H1 (cell line): ENCODE measurements around the gene BARHL1. TPM values are rescaled to one million over a fixed set of nuclear protein-coding genes. Genes with fewer than 3 reads are reported as not detected.

Source experiments
- CTCF ChIA-PET: fragments of 300-600 bp; sonication (Branson Sonifier 250); formaldehyde crosslinking; loops from one replicate; lab custom pipeline; 2021; ENCODE audit not compliant: partially characterized antibody; lab: Charles Lee
- POLR2A ChIA-PET: fragments of 300-600 bp; sonication (Branson Sonifier 250); formaldehyde crosslinking; loops from one replicate; lab custom pipeline; 2021; ENCODE audit warnings: inconsistent platforms; ENCODE audit not compliant: partially characterized antibody; lab: Charles Lee
- DNase-seq, 2 experiments: peaks; one replicate each; pipeline versions ENCODE4 v3.0.0 to v3.0.0-alpha.2; 2010 to 2022; ENCODE audit warnings: low spot score in 2 of 2, low read depth in 1 of 2, mixed read lengths in 1 of 2
- FAIRE-seq: peaks from 2 replicates; lab custom pipeline; 2011; peaks lifted over from hg19 to GRCh38; lab: Jason Lieb, UNC
- H2AFZ ChIP-seq: 2 replicates; pipeline ENCODE4 v1.8.1; 2012; ENCODE audit warnings: low read length, inconsistent platforms
- H2AK5ac ChIP-seq: 2 replicates; pipeline ENCODE4 v1.6.1; 2013; ENCODE audit warnings: low read depth, low read length
- H2BK120ac ChIP-seq: replicated peaks from 2 replicates; pipeline ENCODE3; 2013; ENCODE audit warnings: low read depth, low read length, inconsistent platforms
- H2BK12ac ChIP-seq: 2 replicates; pipeline ENCODE4 v1.6.1; 2013; ENCODE audit warnings: low read depth, low read length
- H2BK15ac ChIP-seq: 2 replicates; pipeline ENCODE4 v1.6.1; 2013; ENCODE audit warnings: low read length
- H2BK20ac ChIP-seq: 2 replicates; pipeline ENCODE4 v1.6.1; 2013; ENCODE audit warnings: low read length
- H2BK5ac ChIP-seq: 2 replicates; pipeline ENCODE4 v1.6.1; 2013; ENCODE audit warnings: low read depth, low read length
- H3K14ac ChIP-seq: 2 replicates; pipeline ENCODE4 v1.6.1; 2013; ENCODE audit warnings: inconsistent platforms; ENCODE audit not compliant: insufficient read length
- H3K18ac ChIP-seq: 2 replicates; pipeline ENCODE4 v1.6.1; 2013; ENCODE audit warnings: low read length; ENCODE audit errors: extremely low read depth
- H3K23ac ChIP-seq: 2 replicates; pipeline ENCODE4 v1.6.1; 2013; ENCODE audit warnings: inconsistent platforms; ENCODE audit not compliant: insufficient read length
- H3K23me2 ChIP-seq: 2 replicates; pipeline ENCODE4 v1.6.1; 2013; ENCODE audit warnings: low read depth, low read length
- H3K27ac ChIP-seq: 2 replicates; pipeline ENCODE4 v1.6.1; 2011; ENCODE audit warnings: low read depth, low read length, inconsistent platforms
- H3K27me3 ChIP-seq, 4 experiments: replicated peaks in 1 of 4; 1 replicate in 1 of 4; 2 replicates in 3 of 4; pipeline versions ENCODE4 v1.6.1 to v1.8.1; 2011 to 2013; ENCODE audit warnings: low read length in 3 of 4, mild to moderate bottlenecking in 3 of 4, inconsistent platforms in 2 of 4, mixed read lengths in 2 of 4, moderate library complexity in 1 of 4; ENCODE audit not compliant: control insufficient read depth in 3 of 4, insufficient read depth in 3 of 4; ENCODE audit errors: extremely low read depth in 1 of 4
- H3K36me3 ChIP-seq, 4 experiments: 2 replicates each; pipeline versions ENCODE4 v1.6.1 to v1.8.1; 2011 to 2013; ENCODE audit warnings: mild to moderate bottlenecking in 4 of 4, low read length in 3 of 4, moderate library complexity in 2 of 4, control low read depth in 1 of 4, inconsistent platforms in 1 of 4; ENCODE audit not compliant: insufficient read depth in 4 of 4, control insufficient read depth in 2 of 4
- H3K4ac ChIP-seq: replicated peaks from 2 replicates; pipeline ENCODE3; 2013; ENCODE audit warnings: low read length, low read depth, mixed read lengths, inconsistent platforms; ENCODE audit not compliant: insufficient read length
- H3K4me1 ChIP-seq, 4 experiments: replicated peaks in 1 of 4; 1 replicate in 1 of 4; 2 replicates in 3 of 4; pipeline versions ENCODE4 v1.6.1 to v1.8.1; 2011 to 2013; ENCODE audit warnings: low read length in 3 of 4, inconsistent platforms in 2 of 4, mixed read lengths in 1 of 4; ENCODE audit not compliant: insufficient read depth in 4 of 4, control insufficient read depth in 3 of 4
- H3K4me2 ChIP-seq, 2 experiments: 2 replicates each; pipeline versions ENCODE4 v1.6.1 to v1.8.1; 2011 to 2013; ENCODE audit warnings: low read depth in 2 of 2, low read length in 2 of 2, control low read depth in 1 of 2, inconsistent platforms in 1 of 2, mild to moderate bottlenecking in 1 of 2; ENCODE audit not compliant: insufficient read depth in 1 of 2
- H3K4me3 ChIP-seq, 4 experiments: fragments of 200-600, 300-600 bp in 1 of 4; sonication (generic), shearing (Covaris generic), sonication (Bioruptor Twin) in 1 of 4; 2 replicates each; pipeline versions ENCODE4 v1.5.1 to v1.8.1; 2011 to 2016; ENCODE audit warnings: low read length in 4 of 4, low read depth in 3 of 4, control low read depth in 2 of 4, inconsistent platforms in 2 of 4, mild to moderate bottlenecking in 2 of 4, mixed read lengths in 1 of 4, moderate library complexity in 1 of 4; ENCODE audit not compliant: insufficient read depth in 2 of 4; ENCODE audit errors: extremely low read depth in 1 of 4
- H3K56ac ChIP-seq: replicated peaks from 2 replicates; pipeline ENCODE3; 2013; ENCODE audit warnings: low read depth, mild to moderate bottlenecking, mixed read lengths, low read length, inconsistent platforms; ENCODE audit not compliant: insufficient read length
- H3K79me1 ChIP-seq: 2 replicates; pipeline ENCODE4 v1.6.1; 2013; ENCODE audit warnings: low read depth, low read length, control low read depth
- H3K79me2 ChIP-seq, 2 experiments: 2 replicates each; pipeline versions ENCODE4 v1.6.1 to v1.8.1; 2012 to 2013; ENCODE audit warnings: low read length in 2 of 2, mild to moderate bottlenecking in 2 of 2, inconsistent platforms in 1 of 2; ENCODE audit not compliant: insufficient read depth in 2 of 2, control insufficient read depth in 1 of 2
- H3K9ac ChIP-seq, 4 experiments: replicated peaks in 1 of 4; 1 replicate in 1 of 4; 2 replicates in 3 of 4; pipeline versions ENCODE4 v1.6.1 to v1.8.1; 2011 to 2013; ENCODE audit warnings: low read depth in 3 of 4, low read length in 3 of 4, control low read depth in 2 of 4, mild to moderate bottlenecking in 2 of 4, moderate library complexity in 2 of 4, inconsistent platforms in 1 of 4; ENCODE audit errors: extremely low read depth in 1 of 4
- H3K9me3 ChIP-seq, 2 experiments: 2 replicates each; pipeline versions ENCODE4 v1.6.1 to v1.8.1; 2012 to 2013; ENCODE audit warnings: mild to moderate bottlenecking in 2 of 2, moderate library complexity in 2 of 2, control low read depth in 1 of 2, inconsistent platforms in 1 of 2, low read depth in 1 of 2, low read length in 1 of 2, mixed read lengths in 1 of 2; ENCODE audit not compliant: insufficient read depth in 2 of 2
- H4K20me1 ChIP-seq, 2 experiments: replicated peaks in 1 of 2; 2 replicates each; pipeline versions ENCODE3 to v1.8.1; 2011 to 2013; ENCODE audit warnings: inconsistent platforms in 2 of 2, low read length in 2 of 2, mild to moderate bottlenecking in 1 of 2; ENCODE audit not compliant: insufficient read depth in 2 of 2, control insufficient read depth in 1 of 2
- H4K5ac ChIP-seq: 2 replicates; pipeline ENCODE4 v1.6.1; 2013; ENCODE audit warnings: low read length, low read depth, mixed read lengths, inconsistent platforms; ENCODE audit not compliant: insufficient read length
- H4K8ac ChIP-seq: 2 replicates; pipeline ENCODE4 v1.8.0; 2013; ENCODE audit warnings: mild to moderate bottlenecking, moderate library complexity, low read length, inconsistent platforms; ENCODE audit not compliant: insufficient read depth; ENCODE audit errors: extremely low read depth
- H4K91ac ChIP-seq: replicated peaks from 2 replicates; pipeline ENCODE3; 2013; ENCODE audit warnings: low read length, mixed read lengths, inconsistent platforms; ENCODE audit not compliant: insufficient read length
- ATF3 ChIP-seq: IDR thresholded peaks from 2 replicates; pipeline ENCODE4 v1.6.1; 2011; ENCODE audit warnings: low read depth, mild to moderate bottlenecking, low read length; ENCODE audit not compliant: insufficient read depth
- CBX8 ChIP-seq: fragments of 300-800, 300-1000 bp; sonication (generic); IDR thresholded peaks from 2 replicates; pipeline ENCODE4 v1.7.1; 2016; ENCODE audit warnings: low read depth, low read length, borderline replicate concordance
- KDM5A ChIP-seq: fragments of 200-600 bp; IDR thresholded peaks from 2 replicates; pipeline ENCODE4 v1.7.1; 2012; ENCODE audit warnings: mild to moderate bottlenecking, low read length, inconsistent platforms, mixed read lengths
- RFX5 ChIP-seq: IDR thresholded peaks from 2 replicates; pipeline ENCODE4 v1.6.1; 2011; ENCODE audit warnings: low read depth, low read length, improper control_type of control experiment, borderline replicate concordance
- RNF2 ChIP-seq: fragments of 200-900, 300-1000 bp; sonication (generic); IDR thresholded peaks from 2 replicates; pipeline ENCODE4 v1.7.1; 2016; ENCODE audit warnings: borderline replicate concordance, low read depth, mild to moderate bottlenecking, antibody characterized with exemption, low read length; ENCODE audit not compliant: poor library complexity, severe bottlenecking; ENCODE audit errors: missing control alignments
- WGBS, 2 experiments: shearing (Covaris generic) in 1 of 2; methylation state at CpG; one replicate each; pipeline versions ENCODE4 v1.1.6 to v1.1.7; 2013 to 2015; ENCODE audit warnings: low lambda C conversion rate in 2 of 2, mixed read lengths in 2 of 2, inconsistent platforms in 1 of 2, low coverage in 1 of 2, missing lambda C conversion rate in 1 of 2; ENCODE audit not compliant: insufficient replicate concordance in 2 of 2, insufficient coverage in 1 of 2, insufficient read length in 1 of 2; ENCODE audit errors: extremely low coverage in 1 of 2, missing lambda C conversion rate in 1 of 2; 5-methylcytosine and 5-hydroxymethylcytosine counted together
- polyA plus RNA-seq, 7 experiments: library from polyadenylated mRNA; depleted of rRNA in 3 of 7; stranded (reverse) in 5 of 7; unstranded in 2 of 7; fragments of >200 nt in 5 of 7; fragments of 200-250 nt in 2 of 7; gene quantifications; 1 replicate in 5 of 7; 2 replicates in 1 of 7; 4 replicates in 1 of 7; pipeline versions ENCODE4 v1.2.1 to v1.2.3, GENCODE V29; 2011 to 2013; ENCODE audit warnings: missing spikeins in 2 of 7, mixed read lengths in 2 of 7
- total RNA-seq: library from RNA; stranded (reverse); fragmentation: NEBNext Ultra II Directional; extraction: Animal tissue kit (Norgen Biotek cat#: 25700); gene quantifications from 2 replicates; pipeline ENCODE4 v1.2.1, GENCODE V29; 2021

BARHL1 gene
- total and polyA plus RNA-seq, 2 of the 8 experiments (the other 6 are each of a cell fraction or from before 2014, with no cell fraction given) = not detected

- Histone ChIP-seq H4K8ac (no peak overlapping the region), H4K91ac (no peak overlapping the region), H4K5ac (no peak overlapping the region), H3K14ac (no peak overlapping the region), H3K4me1 (peaks cover 0 to 77% (median 46%) of the 10 kb centered on the region in 4 experiments; a peak in 6 of 7 replicates), H2AFZ (no peak overlapping the region), H3K4me3 (peak overlapping the region in 2 of 4 experiments; percentile 10 to 65; a peak in 4 of 8 replicates), H3K79me2 (no peaks in the 10 kb centered on the region), H3K36me3 (peaks cover 0 to 4% (median 0%) of the 10 kb centered on the region in 4 experiments; a peak in 1 of 8 replicates), H3K18ac (peak overlapping the region; percentile 36; the same call in 1 of the 2 replicates), H3K23me2 (peaks cover 8% of the 10 kb centered on the region), H3K79me1 (no peaks in the 10 kb centered on the region), H2BK5ac (no peak overlapping the region), H3K23ac (no peak overlapping the region), H2BK120ac (no peak overlapping the region), H2BK12ac (peak overlapping the region; percentile 75; the same call in 1 of the 2 replicates), H3K27ac (no peak overlapping the region), H2BK15ac (no peak overlapping the region), H3K4me2 (peak overlapping the region; percentile 47 to 89), H2AK5ac (no peak overlapping the region), H3K9me3 (no peaks in the 10 kb centered on the region), H3K4ac (no peak overlapping the region), H3K9ac (no peak overlapping the region), H3K27me3 (peaks cover 94 to 100% (median 99%) of the 10 kb centered on the region in 4 experiments), H3K56ac (no peak overlapping the region), H4K20me1 (peaks cover 5 to 34% of the 10 kb centered on the region in 2 experiments), H2BK20ac (no peak overlapping the region; the same call in 1 of the 2 replicates)
- TF ChIP-seq RNF2 (peak; percentile 90), CBX8 (0 out of 2 replicates have a peak, but pooled peaks have one; percentile 52), KDM5A (no peak), RFX5 (no peak), ATF3 (no peak)
- CTCF ChIA-PET = no interaction called here
- DNase-seq = no peak
- FAIRE-seq = no peak
- 5% methylated on average over 30 of the region's 30 CpGs; no CpG with 5 or more reads in 1 of the 2 experiments for WGBS, 2 experiments
- POLR2A ChIA-PET = no interaction called here
Observed at GRCh38 chr9:132584601-132585560, 2.5 kb downstream of the BARHL1 start.
